GM12878 (cell line): ENCODE results near the gene ATP6V0C. TPM values are rescaled to one million over a fixed set of nuclear protein-coding genes. Genes with fewer than 3 reads are reported as not detected.

Experiments
- BHLHE40 ChIP-seq, 2 experiments: fragments of 450-650 bp in 1 of 2; IDR thresholded peaks; 2 replicates each; pipeline ENCODE4 v1.6.1; 2011 to 2017; ENCODE audit warnings: low read depth in 2 of 2, borderline replicate concordance in 1 of 2, improper control_type of control experiment in 1 of 2, low read length in 1 of 2, mild to moderate bottlenecking in 1 of 2
- CBX3 ChIP-seq: fragments of 200-600 bp; sonication (generic); IDR thresholded peaks from 2 replicates; pipeline ENCODE4 v1.6.1; 2016; ENCODE audit warnings: low read depth, borderline replicate concordance
- CREB1 ChIP-seq: IDR thresholded peaks from 2 replicates; pipeline ENCODE4 v1.6.1; 2012; ENCODE audit warnings: low read depth, mild to moderate bottlenecking, inconsistent platforms
- EED ChIP-seq: sonication (generic); IDR thresholded peaks from 2 replicates; pipeline ENCODE4 v1.6.1; 2016; ENCODE audit warnings: antibody characterized with exemption, low read depth
- EGR1 ChIP-seq, 2 experiments: IDR thresholded peaks; 1 replicate in 1 of 2; 2 replicates in 1 of 2; pipeline ENCODE4 v1.6.1; 2011 to 2012; ENCODE audit warnings: low read depth in 2 of 2, low read length in 2 of 2, borderline replicate concordance in 1 of 2, mild to moderate bottlenecking in 1 of 2, moderate library complexity in 1 of 2
- ESRRA ChIP-seq: IDR thresholded peaks from 2 replicates; pipeline ENCODE4 v1.6.1; 2012; ENCODE audit warnings: mild to moderate bottlenecking, low read length, improper control_type of control experiment
- FOS ChIP-seq: IDR thresholded peaks from 3 replicates; pipeline ENCODE4 v1.6.1; 2011; ENCODE audit warnings: borderline replicate concordance; ENCODE audit not compliant: insufficient read length; ENCODE audit errors: extremely low read depth
- GATAD2B ChIP-seq: fragments of 450-650 bp; conservative IDR thresholded peaks from 2 replicates; pipeline ENCODE4 v1.6.1; 2017; ENCODE audit warnings: low read depth, mild to moderate bottlenecking, moderate library complexity
- MYC ChIP-seq: IDR thresholded peaks from 2 replicates; pipeline ENCODE4 v1.6.1; 2011; ENCODE audit warnings: mild to moderate bottlenecking, low read length, moderate library complexity, inconsistent platforms; ENCODE audit not compliant: insufficient read depth, insufficient replicate concordance, insufficient read length, severe bottlenecking
- NFYB ChIP-seq: IDR thresholded peaks from 2 replicates; pipeline ENCODE4 v1.6.1; 2011; ENCODE audit warnings: low read depth, mild to moderate bottlenecking, low read length, improper control_type of control experiment, moderate library complexity; ENCODE audit not compliant: insufficient read depth
- NR2F1 ChIP-seq: fragments of 450-650 bp; conservative IDR thresholded peaks from 2 replicates; pipeline ENCODE4 v1.6.1; 2017; ENCODE audit warnings: mild to moderate bottlenecking
- RB1 ChIP-seq: fragments of 450-650 bp; formaldehyde crosslinking; IDR thresholded peaks from 2 replicates; pipeline ENCODE4 v1.6.1; 2017; ENCODE audit warnings: mild to moderate bottlenecking, borderline replicate concordance
- RUNX3 ChIP-seq: IDR thresholded peaks from 2 replicates; pipeline ENCODE4 v1.6.1; 2012; ENCODE audit warnings: low read length, inconsistent platforms
- STAT1 ChIP-seq: fragments of 450-650 bp; conservative IDR thresholded peaks from 2 replicates; pipeline ENCODE4 v1.6.1; 2014; ENCODE audit warnings: antibody characterized with exemption, mild to moderate bottlenecking
- TCF7 ChIP-seq: IDR thresholded peaks from 2 replicates; pipeline ENCODE4 v1.6.1; 2014; ENCODE audit warnings: antibody characterized with exemption, borderline replicate concordance
- YY1 ChIP-seq: IDR thresholded peaks from 2 replicates; pipeline ENCODE4 v1.6.1; 2011; ENCODE audit warnings: low read depth, mild to moderate bottlenecking, low read length
- ZNF217 ChIP-seq: fragments of 450-650 bp; IDR thresholded peaks from 2 replicates; pipeline ENCODE4 v1.6.1; 2017; ENCODE audit warnings: antibody characterized with exemption, mild to moderate bottlenecking
- polyA plus RNA-seq, 11 experiments: library from polyadenylated mRNA; depleted of rRNA in 4 of 11; unstranded in 6 of 11; stranded (reverse) in 5 of 11; fragments of >200 nt; fragmentation: Nextera tagmentation in 4 of 11; fragmentation: Illumina TruSeq in 1 of 11; extraction: Ambion mirVana in 4 of 11; extraction: Trizol in 1 of 11; gene quantifications; 1 replicate in 1 of 11; 2 replicates in 10 of 11; pipeline versions ENCODE4 v1.2.1 to v1.2.3, GENCODE V29; 2011 to 2016; ENCODE audit warnings: inconsistent platforms in 2 of 11, missing spikeins in 2 of 11, low read depth in 1 of 11
- total RNA-seq, 4 experiments: library from RNA; depleted of rRNA in 3 of 4; stranded (reverse); fragments of >200 nt in 3 of 4; fragmentation: Illumina TruSeq in 1 of 4; extraction: Trizol in 1 of 4; gene quantifications; 2 replicates each; pipeline versions ENCODE4 v1.2.1 to v1.2.3, GENCODE V29; 2013 to 2021
- TF ChIP-seq, protein P1 (sequence below): fragments of 450-650 bp; IDR thresholded peaks from 2 replicates; pipeline ENCODE4 v1.6.1; 2016; ENCODE audit warnings: mild to moderate bottlenecking
- TF ChIP-seq, protein P2 (sequence below): IDR thresholded peaks from 2 replicates; pipeline ENCODE4 v1.6.1; 2012; ENCODE audit warnings: low read length, inconsistent platforms
- TF ChIP-seq, protein P3 (sequence below): fragments of 450-650 bp; IDR thresholded peaks from 2 replicates; pipeline ENCODE4 v1.6.1; 2017; ENCODE audit warnings: mild to moderate bottlenecking, low read depth, inconsistent platforms; ENCODE audit not compliant: poor library complexity, severe bottlenecking

The ATP6V0C gene
- total and polyA plus RNA-seq, 10 of the 15 experiments (the other 5 are each of a cell fraction or from before 2014, with no cell fraction given), result 2.4 to 135 (median 18.4) TPM

DNA sequence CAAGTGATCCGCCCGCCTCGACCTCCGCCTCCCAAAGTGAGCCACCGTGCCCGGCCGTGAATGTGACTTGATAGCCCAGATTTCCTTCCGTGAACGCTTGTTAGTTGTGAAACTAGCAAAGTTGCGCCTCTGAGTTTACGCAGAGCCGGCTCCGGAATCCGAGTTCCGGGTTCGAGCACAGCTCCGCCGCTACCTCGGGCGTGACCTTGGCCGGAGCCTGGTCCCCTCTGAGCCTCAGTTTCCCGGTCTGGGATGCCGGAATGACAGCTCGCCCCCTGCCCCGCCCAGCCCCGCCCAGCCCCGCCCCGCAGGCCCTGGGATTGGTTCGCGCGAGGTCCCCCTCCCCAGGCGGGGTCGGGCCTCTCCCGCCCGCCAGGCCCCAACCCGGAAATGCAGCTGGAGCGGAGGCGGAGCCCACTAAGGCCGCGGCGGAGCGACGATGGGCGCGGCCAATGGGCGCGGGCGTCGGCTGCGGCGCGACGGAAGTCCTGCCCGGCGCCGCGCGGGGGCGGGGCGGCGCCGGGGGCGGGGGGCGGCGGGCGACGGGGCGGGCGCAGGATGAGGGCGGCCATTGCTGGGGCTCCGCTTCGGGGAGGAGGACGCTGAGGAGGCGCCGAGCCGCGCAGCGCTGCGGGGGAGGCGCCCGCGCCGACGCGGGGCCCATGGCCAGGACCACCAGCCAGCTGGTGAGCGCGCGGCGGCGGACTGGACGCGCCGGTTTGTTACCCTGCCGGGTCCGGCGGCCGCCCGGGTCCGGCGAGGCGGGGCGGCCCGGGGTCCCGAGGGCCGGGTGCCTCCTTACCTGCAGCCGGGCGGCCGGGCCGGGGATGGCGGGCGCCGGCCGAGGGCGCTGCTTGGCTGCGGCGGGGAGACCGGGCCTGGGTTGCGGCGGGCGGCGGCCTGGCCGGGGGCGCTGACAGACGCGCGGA lies 24.0 kb downstream of the ATP6V0C start, which contains the start of gene PDPK1 (continued):
- peak; percentile 93 for TF ChIP-seq YY1
- TF ChIP-seq NR2F1, result peak; percentile 30; the same call in 1 of the 2 replicates
- no peak for TF ChIP-seq STAT1
- TF ChIP-seq EED, result no peak
- TF ChIP-seq GATAD2B, result peak; percentile 66; the same call in 1 of the 2 replicates
- peak in 1 of 2 experiments; percentile 81; a peak in 2 of 3 replicates for TF ChIP-seq EGR1 (IDR thresholded peaks at IDR 0.05; ENCODE audit: borderline replicate concordance in 1 of 2, low read depth in 2 of 2, low read length in 2 of 2)
- TF ChIP-seq FOS, result no peak
- TF ChIP-seq BHLHE40 (IDR thresholded peaks at IDR 0.05; ENCODE audit: borderline replicate concordance in 1 of 2, low read depth in 2 of 2, low read length in 1 of 2), result peak in 1 of 2 experiments; percentile 28; a peak in 1 of 4 replicates
- TF ChIP-seq ZNF217, result 0 out of 2 replicates have a peak, but pooled peaks have one; percentile 28
- TF ChIP-seq ESRRA, result peak; percentile 54; the same call in 1 of the 2 replicates
- TF ChIP-seq, protein P1, sequence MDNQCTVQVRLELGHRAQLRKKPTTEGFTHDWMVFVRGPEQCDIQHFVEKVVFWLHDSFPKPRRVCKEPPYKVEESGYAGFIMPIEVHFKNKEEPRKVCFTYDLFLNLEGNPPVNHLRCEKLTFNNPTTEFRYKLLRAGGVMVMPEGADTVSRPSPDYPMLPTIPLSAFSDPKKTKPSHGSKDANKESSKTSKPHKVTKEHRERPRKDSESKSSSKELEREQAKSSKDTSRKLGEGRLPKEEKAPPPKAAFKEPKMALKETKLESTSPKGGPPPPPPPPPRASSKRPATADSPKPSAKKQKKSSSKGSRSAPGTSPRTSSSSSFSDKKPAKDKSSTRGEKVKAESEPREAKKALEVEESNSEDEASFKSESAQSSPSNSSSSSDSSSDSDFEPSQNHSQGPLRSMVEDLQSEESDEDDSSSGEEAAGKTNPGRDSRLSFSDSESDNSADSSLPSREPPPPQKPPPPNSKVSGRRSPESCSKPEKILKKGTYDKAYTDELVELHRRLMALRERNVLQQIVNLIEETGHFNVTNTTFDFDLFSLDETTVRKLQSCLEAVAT, result no peak
- TF ChIP-seq RB1, result peak; percentile 56; the same call in 1 of the 2 replicates
- TF ChIP-seq NFYB, result peak; percentile 20; the same call in 1 of the 2 replicates
- TF ChIP-seq, protein P2, sequence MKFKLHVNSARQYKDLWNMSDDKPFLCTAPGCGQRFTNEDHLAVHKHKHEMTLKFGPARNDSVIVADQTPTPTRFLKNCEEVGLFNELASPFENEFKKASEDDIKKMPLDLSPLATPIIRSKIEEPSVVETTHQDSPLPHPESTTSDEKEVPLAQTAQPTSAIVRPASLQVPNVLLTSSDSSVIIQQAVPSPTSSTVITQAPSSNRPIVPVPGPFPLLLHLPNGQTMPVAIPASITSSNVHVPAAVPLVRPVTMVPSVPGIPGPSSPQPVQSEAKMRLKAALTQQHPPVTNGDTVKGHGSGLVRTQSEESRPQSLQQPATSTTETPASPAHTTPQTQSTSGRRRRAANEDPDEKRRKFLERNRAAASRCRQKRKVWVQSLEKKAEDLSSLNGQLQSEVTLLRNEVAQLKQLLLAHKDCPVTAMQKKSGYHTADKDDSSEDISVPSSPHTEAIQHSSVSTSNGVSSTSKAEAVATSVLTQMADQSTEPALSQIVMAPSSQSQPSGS, result no peak
- no peak for TF ChIP-seq MYC
- TF ChIP-seq TCF7, result no peak
- TF ChIP-seq CREB1, result 0 out of 2 replicates have a peak, but pooled peaks have one; percentile 58
- no peak for TF ChIP-seq RUNX3
- TF ChIP-seq, protein P3, sequence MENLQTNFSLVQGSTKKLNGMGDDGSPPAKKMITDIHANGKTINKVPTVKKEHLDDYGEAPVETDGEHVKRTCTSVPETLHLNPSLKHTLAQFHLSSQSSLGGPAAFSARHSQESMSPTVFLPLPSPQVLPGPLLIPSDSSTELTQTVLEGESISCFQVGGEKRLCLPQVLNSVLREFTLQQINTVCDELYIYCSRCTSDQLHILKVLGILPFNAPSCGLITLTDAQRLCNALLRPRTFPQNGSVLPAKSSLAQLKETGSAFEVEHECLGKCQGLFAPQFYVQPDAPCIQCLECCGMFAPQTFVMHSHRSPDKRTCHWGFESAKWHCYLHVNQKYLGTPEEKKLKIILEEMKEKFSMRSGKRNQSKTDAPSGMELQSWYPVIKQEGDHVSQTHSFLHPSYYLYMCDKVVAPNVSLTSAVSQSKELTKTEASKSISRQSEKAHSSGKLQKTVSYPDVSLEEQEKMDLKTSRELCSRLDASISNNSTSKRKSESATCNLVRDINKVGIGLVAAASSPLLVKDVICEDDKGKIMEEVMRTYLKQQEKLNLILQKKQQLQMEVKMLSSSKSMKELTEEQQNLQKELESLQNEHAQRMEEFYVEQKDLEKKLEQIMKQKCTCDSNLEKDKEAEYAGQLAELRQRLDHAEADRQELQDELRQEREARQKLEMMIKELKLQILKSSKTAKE, result no peak
- no peak for TF ChIP-seq CBX3
